ENCODE results near the gene TOMM70. TPM values are rescaled to one million over a fixed set of nuclear protein-coding genes. Genes with fewer than 3 reads are reported as not detected.
"Not testable (repeated sequence)": the region's sequence is repeated elsewhere in the genome, so short reads cannot be mapped to it uniquely, and the experiment has no call there.

The TOMM70 gene
- total RNA-seq: 102 and 107 TPM in 2 replicates
- 28.4 TPM for polyA plus RNA-seq (2012)

- peak; percentile 98 for DNase-seq (ENCODE audit: low read depth)
These were observed at the start of gene TOMM70, which contains the start of gene LNP1 for GRCh38 chr3:100400780-100401673. Gene TOMM70, minus strand, starts transcription at chr3:100401089. Its CDS starts 140 bp downstream, at chr3:100400949. Gene LNP1, plus strand, starts transcription at chr3:100401539. Its CDS starts 28,191 bp downstream, at chr3:100429730.

- no peak for DNase-seq (ENCODE audit: low read depth)
These were observed 48.3 kb upstream of the TOMM70 start for GRCh38 chr3:100449214-100449613.

- no peak for DNase-seq (ENCODE audit: low read depth)
These were observed 47.2 kb upstream of the TOMM70 start for GRCh38 chr3:100448079-100448478.

GRCh38 chr3:100447067-100447466 lies 46.2 kb upstream of the TOMM70 start:
- DNase-seq (ENCODE audit: low read depth): not testable (repeated sequence)

- no peak for DNase-seq (ENCODE audit: low read depth)
These were observed 42.8 kb upstream of the TOMM70 start for GRCh38 chr3:100443690-100444089.

- no peak for DNase-seq (ENCODE audit: low read depth)
These were observed 40.0 kb upstream of the TOMM70 start for GRCh38 chr3:100440895-100441294.

- DNase-seq (ENCODE audit: low read depth): no peak
These were observed 37.7 kb upstream of the TOMM70 start for GRCh38 chr3:100438623-100438974.

GRCh38 chr3:100437721-100438622 lies 37.1 kb upstream of the TOMM70 start:
- no peak for DNase-seq (ENCODE audit: low read depth)

GRCh38 chr3:100436951-100437350 lies 36.1 kb upstream of the TOMM70 start:
- no peak for DNase-seq (ENCODE audit: low read depth)

GRCh38 chr3:100429187-100429716 lies 28.4 kb upstream of the TOMM70 start:
- DNase-seq (ENCODE audit: low read depth): peak; percentile 51

GRCh38 chr3:100427699-100428098 lies 26.8 kb upstream of the TOMM70 start:
- no peak for DNase-seq (ENCODE audit: low read depth)

GRCh38 chr3:100426067-100426682 lies 25.3 kb upstream of the TOMM70 start:
- no peak for DNase-seq (ENCODE audit: low read depth)

GRCh38 chr3:100425316-100425715 lies 24.4 kb upstream of the TOMM70 start:
- no peak for DNase-seq (ENCODE audit: low read depth)

GRCh38 chr3:100424261-100424660 lies 23.4 kb upstream of the TOMM70 start:
- DNase-seq (ENCODE audit: low read depth): no peak

- DNase-seq (ENCODE audit: low read depth): peak; percentile 32
These were observed 22.7 kb upstream of the TOMM70 start for GRCh38 chr3:100423611-100424010.

- no peak for DNase-seq (ENCODE audit: low read depth)
These were observed 20.0 kb upstream of the TOMM70 start for GRCh38 chr3:100420885-100421284.

GRCh38 chr3:100419406-100419805 lies 18.5 kb upstream of the TOMM70 start:
- no peak for DNase-seq (ENCODE audit: low read depth)

GRCh38 chr3:100416863-100417262 lies 16.0 kb upstream of the TOMM70 start:
- DNase-seq (ENCODE audit: low read depth): no peak

GRCh38 chr3:100416176-100416575 lies 15.3 kb upstream of the TOMM70 start:
- no peak for DNase-seq (ENCODE audit: low read depth)

- no peak for DNase-seq (ENCODE audit: low read depth)
These were observed 12.7 kb upstream of the TOMM70 start for GRCh38 chr3:100413613-100414012.

- peak; percentile 96 for DNase-seq (ENCODE audit: low read depth)
These were observed 12.2 kb upstream of the TOMM70 start for GRCh38 chr3:100412912-100413590.

All from myocyte (in vitro differentiated cells).